ENCODE data around the gene GRIP1. TPM values are rescaled to one million over a fixed set of nuclear protein-coding genes. Genes with fewer than 3 reads are reported as not detected.

GRIP1 gene
- polyA plus RNA-seq, 1 experiment, result 0.63 TPM

GRCh38 chr12:66380769-66381535 lies 297.9 kb downstream of the GRIP1 start:
- CTCF ChIA-PET, result interaction anchor here (1.1 kb wide), 1 partner anchor 12 kb away, joined by 3 read pairs; no protein-coding TSS in a partner anchor
- Histone ChIP-seq H3K27me3 (ENCODE audit: control insufficient read depth, insufficient read depth, low read length) (no peaks in the 10 kb centered on the region; the same call in 1 of the 2 replicates), H3K4me3 (ENCODE audit: low read depth, low read length) (no peak overlapping the region), H3K36me3 (ENCODE audit: control insufficient read depth, insufficient read depth, low read length) (no peaks in the 10 kb centered on the region)
- no peak for DNase-seq (ENCODE audit: low read depth)
- POLR2A ChIA-PET, result no interaction called here
- no peak for TF ChIP-seq CTCF (IDR thresholded peaks at IDR 0.05; ENCODE audit: insufficient read depth, low read depth, low read length)

GRCh38 chr12:66379616-66380015 lies 299.3 kb downstream of the GRIP1 start:
- H3K27me3 ChIP-seq (ENCODE audit: control insufficient read depth, insufficient read depth, low read length), result no peaks in the 10 kb centered on the region; the same call in 1 of the 2 replicates
- TF ChIP-seq CTCF (IDR thresholded peaks at IDR 0.05; ENCODE audit: insufficient read depth, low read depth, low read length), result no peak
- no peak for DNase-seq (ENCODE audit: low read depth)
- H3K36me3 ChIP-seq (ENCODE audit: control insufficient read depth, insufficient read depth, low read length), result no peaks in the 10 kb centered on the region
- CTCF ChIA-PET, result no interaction called here
- H3K4me3 ChIP-seq (ENCODE audit: low read depth, low read length), result no peak overlapping the region
- POLR2A ChIA-PET, result no interaction called here

GRCh38 chr12:66375560-66375959 lies 303.3 kb downstream of the GRIP1 start:
- ChIA-PET POLR2A (no interaction called here), CTCF (interaction anchor here (1.8 kb wide), 1 partner anchor 20 kb away, joined by 3 read pairs; no protein-coding TSS in a partner anchor)
- no peak for DNase-seq (ENCODE audit: low read depth)
- Histone ChIP-seq H3K27me3 (ENCODE audit: control insufficient read depth, insufficient read depth, low read length) (no peaks in the 10 kb centered on the region), H3K4me3 (ENCODE audit: low read depth, low read length) (no peak overlapping the region), H3K36me3 (ENCODE audit: control insufficient read depth, insufficient read depth, low read length) (no peaks in the 10 kb centered on the region)
- TF ChIP-seq CTCF (IDR thresholded peaks at IDR 0.05; ENCODE audit: insufficient read depth, low read depth, low read length), result no peak

- POLR2A ChIA-PET, result no interaction called here
- H3K36me3 ChIP-seq (ENCODE audit: control insufficient read depth, insufficient read depth, low read length), result no peaks in the 10 kb centered on the region
- no peak overlapping the region for H3K4me3 ChIP-seq (ENCODE audit: low read depth, low read length)
- DNase-seq (ENCODE audit: low read depth), result no peak
- TF ChIP-seq CTCF (IDR thresholded peaks at IDR 0.05; ENCODE audit: insufficient read depth, low read depth, low read length), result no peak
- CTCF ChIA-PET, result interaction anchor here (0.6 kb wide), 1 partner anchor 102 kb away, joined by 3 read pairs; no protein-coding TSS in a partner anchor
- H3K27me3 ChIP-seq (ENCODE audit: control insufficient read depth, insufficient read depth, low read length), result no peaks in the 10 kb centered on the region
Measured at GRCh38 chr12:66371982-66372381, 306.9 kb downstream of the GRIP1 start.

- Histone ChIP-seq H3K36me3 (ENCODE audit: control insufficient read depth, insufficient read depth, low read length) (no peaks in the 10 kb centered on the region), H3K4me3 (ENCODE audit: low read depth, low read length) (no peak overlapping the region), H3K27me3 (ENCODE audit: control insufficient read depth, insufficient read depth, low read length) (no peaks in the 10 kb centered on the region; the same call in 1 of the 2 replicates)
- ChIA-PET POLR2A (no interaction called here), CTCF (interaction anchor here (0.9 to 1.5 kb wide), 3 partner anchors 15 to 97 kb away, joined by 3 to 5 read pairs (median 4); no protein-coding TSS in a partner anchor)
- TF ChIP-seq CTCF (IDR thresholded peaks at IDR 0.05; ENCODE audit: insufficient read depth, low read depth, low read length), result no peak
- no peak for DNase-seq (ENCODE audit: low read depth)
Measured at GRCh38 chr12:66367015-66367667, 311.7 kb downstream of the GRIP1 start.
